GM18526 (cell line): ENCODE results near the gene PDF.

Experiments used
- POLR2A ChIP-seq: IDR thresholded peaks from 3 replicates; pipeline ENCODE4 v1.6.1; 2011; ENCODE audit not compliant: insufficient read length; ENCODE audit errors: extremely low read depth

PDF gene, protein sequence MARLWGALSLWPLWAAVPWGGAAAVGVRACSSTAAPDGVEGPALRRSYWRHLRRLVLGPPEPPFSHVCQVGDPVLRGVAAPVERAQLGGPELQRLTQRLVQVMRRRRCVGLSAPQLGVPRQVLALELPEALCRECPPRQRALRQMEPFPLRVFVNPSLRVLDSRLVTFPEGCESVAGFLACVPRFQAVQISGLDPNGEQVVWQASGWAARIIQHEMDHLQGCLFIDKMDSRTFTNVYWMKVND

DNA sequence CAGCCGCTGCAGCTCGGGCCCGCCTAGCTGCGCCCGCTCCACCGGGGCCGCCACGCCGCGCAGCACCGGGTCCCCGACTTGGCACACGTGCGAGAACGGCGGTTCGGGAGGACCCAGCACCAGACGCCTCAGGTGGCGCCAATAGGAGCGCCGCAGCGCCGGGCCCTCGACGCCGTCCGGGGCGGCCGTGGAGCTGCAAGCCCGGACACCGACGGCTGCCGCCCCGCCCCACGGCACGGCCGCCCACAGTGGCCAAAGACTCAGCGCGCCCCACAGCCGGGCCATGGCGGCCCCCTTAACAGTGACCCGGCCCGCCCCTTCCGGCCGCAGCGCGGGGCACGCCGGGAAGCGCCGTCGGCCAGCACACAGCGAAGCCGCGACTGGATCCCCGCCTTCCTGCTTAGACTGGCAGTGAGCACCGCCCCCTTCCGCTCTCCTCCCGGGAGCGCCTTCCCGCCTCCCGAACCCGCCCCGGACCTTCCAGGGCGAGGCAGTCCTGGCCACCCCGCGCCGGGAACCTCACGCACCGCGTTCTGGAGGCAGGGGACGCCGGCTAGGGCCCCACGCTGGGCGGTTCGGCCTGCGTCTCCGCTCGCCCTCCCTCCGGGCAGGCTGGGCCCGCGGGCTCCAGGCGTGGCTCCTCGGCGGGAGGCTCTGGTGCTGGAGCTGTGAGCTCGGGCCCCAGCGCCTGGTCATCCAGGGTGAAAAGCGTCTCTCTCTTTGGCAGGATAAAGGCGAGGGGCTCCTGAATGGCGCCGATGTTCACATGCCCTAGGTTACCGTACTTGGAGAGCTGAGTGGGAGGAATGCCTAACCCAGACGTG is at the start of gene PDF:
Gene PDF (minus strand): TSS at position 303 of the 824 bp plus-strand sequence. CDS start 18 bp downstream, at position 285.
- peak; percentile 86 for TF ChIP-seq POLR2A

GRCh38 chr16:69378760-69379159 is 48.4 kb upstream of the PDF start:
- TF ChIP-seq POLR2A: no peak

GRCh38 chr16:69378036-69378435 is 47.6 kb upstream of the PDF start:
- TF ChIP-seq POLR2A: no peak

GRCh38 chr16:69376393-69377059 is 46.1 kb upstream of the PDF start:
- TF ChIP-seq POLR2A: no peak

DNA sequence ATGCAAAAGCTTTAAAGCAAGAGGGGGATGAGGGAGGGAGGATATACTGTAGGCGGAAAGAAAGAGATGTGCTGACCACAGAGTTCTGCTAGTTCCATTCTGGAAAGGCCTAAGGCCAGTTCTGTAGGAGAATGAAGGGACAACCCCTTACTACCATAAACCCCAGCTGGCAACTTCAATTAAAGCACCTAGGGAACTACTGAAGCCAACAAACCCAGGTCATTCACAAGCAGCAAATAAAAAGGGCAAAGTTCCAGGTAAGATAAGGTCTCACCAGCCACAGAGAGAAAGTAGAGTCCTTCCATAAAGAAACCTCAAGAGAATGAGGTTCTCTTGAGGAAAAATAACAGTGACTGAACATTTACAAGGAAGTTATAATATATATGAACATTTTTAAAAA is 42.6 kb upstream of the PDF start:
- no peak for TF ChIP-seq POLR2A

DNA sequence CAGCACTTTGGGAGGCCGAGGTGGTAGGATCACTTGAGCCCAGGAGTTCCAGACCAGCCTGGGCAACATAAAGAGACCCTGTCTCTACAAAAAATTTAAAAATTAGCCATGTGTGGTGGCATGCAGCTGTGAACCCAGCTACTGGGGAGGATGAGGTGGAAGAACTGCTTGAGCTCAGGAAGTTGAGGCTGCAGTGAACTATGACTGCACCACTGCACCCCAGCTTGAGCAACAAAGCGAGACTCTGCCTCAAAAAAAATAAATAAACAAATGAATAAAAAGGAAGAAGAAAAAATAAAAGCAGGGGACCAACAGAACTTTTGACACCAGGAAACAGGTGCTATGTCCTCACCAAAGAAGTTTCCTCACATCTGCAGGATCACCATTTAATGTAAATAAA is 41.2 kb upstream of the PDF start:
- TF ChIP-seq POLR2A: no peak

- TF ChIP-seq POLR2A: no peak
These were observed 38.5 kb upstream of the PDF start for GRCh38 chr16:69368866-69369265.

DNA sequence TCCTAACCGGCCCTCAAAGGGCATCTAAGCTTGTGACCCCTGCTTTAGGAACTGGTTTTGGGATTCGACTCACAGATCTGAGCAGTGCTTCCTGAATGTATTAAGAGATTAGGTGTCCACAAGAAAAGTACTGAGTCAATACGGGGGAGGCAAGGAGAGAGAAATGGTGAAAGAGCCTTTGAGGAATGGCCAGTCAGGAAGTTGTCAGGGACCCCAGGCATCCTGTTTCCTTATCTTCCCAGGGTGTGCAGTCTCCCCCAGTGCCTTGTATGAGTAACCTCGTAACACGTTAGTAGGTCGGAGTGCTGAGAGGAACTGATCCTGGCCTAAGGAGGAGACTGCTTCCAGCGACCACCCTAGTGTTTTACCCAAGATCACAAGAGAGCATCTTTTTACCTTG is 37.6 kb upstream of the PDF start:
- TF ChIP-seq POLR2A: no peak

GRCh38 chr16:69366431-69366830 is 36.0 kb upstream of the PDF start:
- TF ChIP-seq POLR2A: no peak

DNA sequence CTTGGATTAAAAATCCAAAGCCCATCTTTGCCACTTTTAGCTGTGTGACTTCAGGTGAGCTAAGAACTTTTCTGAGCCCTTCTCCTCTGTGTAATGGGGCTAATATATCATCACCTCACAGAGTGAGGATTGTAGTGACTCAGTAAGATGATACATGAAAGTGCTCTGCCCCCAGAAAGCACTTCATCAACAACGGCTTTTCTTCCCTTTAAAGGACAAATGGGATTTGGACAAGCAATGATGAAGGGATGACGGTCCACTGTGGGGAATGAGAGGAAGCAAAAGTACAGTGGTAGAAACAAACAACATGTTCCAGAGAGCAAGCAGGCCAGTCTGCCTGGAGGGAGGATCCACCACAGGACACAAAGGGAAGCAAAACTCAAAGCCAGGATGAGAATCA is 35.5 kb upstream of the PDF start:
- TF ChIP-seq POLR2A: no peak

GRCh38 chr16:69364088-69364487 is 33.7 kb upstream of the PDF start:
- TF ChIP-seq POLR2A: no peak

GRCh38 chr16:69363281-69363717 is 32.9 kb upstream of the PDF start:
- TF ChIP-seq POLR2A: no peak

DNA sequence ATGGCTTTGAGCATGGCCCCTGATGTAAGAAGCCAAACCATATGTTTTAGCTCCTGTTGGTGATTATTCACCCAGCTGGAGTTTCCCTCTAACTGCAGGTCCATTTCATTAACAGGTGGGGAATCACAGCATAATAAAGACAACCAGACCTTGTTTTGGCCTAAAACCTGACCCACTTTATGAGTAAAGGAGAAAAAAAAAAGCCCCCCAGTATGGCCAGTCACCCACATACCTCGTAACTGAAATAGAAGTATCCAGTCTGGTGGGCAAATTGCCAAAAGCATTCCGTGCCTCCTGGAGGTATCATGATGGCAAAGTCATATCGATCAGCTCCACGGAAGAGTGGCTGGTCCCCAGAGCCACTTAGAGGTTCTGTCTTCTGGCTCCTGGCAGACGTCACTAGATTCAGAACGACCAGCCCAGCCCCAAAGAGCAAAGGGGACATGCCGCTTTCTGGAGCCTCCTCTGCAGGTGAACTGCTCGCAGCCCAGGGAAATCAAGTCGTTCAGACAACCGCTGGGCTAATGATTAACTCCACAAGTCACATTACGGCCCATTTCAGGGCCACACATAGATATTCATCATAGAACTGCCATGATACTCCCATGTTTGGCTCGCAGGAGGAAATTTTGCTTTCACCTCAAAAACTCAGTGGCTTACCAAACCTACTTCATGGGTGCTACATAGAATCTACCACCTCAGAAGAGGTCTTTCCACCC is 21.1 kb upstream of the PDF start, which contains the start of gene TMED6:
Gene TMED6 (minus strand): TSS at position 478 of the 719 bp plus-strand sequence. CDS start 33 bp downstream, at position 445.
- TF ChIP-seq POLR2A: no peak

DNA sequence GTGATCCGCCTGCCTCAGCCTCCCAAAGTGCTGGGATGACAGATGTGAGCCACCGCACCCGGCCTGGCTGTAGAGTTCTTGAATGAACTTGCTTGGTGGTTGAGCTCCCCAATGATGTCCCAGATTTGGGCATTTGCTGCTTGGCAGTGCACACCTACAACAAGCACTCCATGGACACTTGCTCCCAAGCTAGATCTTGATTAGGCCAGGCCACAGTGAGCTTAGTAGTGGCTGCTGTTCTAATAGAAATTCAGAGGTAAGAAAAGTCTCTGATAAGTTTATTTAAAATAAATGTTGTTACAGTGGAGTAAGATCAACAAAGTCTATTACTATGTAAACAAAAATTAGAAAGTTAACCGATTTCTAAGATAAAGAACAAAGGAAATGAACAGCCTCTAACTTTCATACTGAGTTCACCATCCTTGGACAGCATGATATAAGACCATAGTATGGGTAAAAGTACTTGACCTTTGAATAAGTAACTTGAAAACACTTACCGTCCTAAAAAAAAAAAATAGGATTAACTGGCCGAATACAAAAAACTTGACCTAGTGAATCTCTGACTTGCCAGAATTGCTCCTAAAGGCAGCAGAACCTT is 20.2 kb upstream of the PDF start:
- TF ChIP-seq POLR2A: no peak

GRCh38 chr16:69349536-69349935 is 19.1 kb upstream of the PDF start:
- no peak for TF ChIP-seq POLR2A
